Measurements from ENCODE around the gene GIGYF1. TPM values are rescaled to one million over a fixed set of nuclear protein-coding genes. Genes with fewer than 3 reads are reported as not detected.
A peak's percentile ranks its signal among the peaks of the same experiment; 100 is the strongest.
"Not testable (repeated sequence)": the region's sequence is repeated elsewhere in the genome, so short reads cannot be mapped to it uniquely, and the experiment has no call there.

GIGYF1 gene
- total RNA-seq, 1 experiment from 2014 or later: 9.6 TPM

DNA sequence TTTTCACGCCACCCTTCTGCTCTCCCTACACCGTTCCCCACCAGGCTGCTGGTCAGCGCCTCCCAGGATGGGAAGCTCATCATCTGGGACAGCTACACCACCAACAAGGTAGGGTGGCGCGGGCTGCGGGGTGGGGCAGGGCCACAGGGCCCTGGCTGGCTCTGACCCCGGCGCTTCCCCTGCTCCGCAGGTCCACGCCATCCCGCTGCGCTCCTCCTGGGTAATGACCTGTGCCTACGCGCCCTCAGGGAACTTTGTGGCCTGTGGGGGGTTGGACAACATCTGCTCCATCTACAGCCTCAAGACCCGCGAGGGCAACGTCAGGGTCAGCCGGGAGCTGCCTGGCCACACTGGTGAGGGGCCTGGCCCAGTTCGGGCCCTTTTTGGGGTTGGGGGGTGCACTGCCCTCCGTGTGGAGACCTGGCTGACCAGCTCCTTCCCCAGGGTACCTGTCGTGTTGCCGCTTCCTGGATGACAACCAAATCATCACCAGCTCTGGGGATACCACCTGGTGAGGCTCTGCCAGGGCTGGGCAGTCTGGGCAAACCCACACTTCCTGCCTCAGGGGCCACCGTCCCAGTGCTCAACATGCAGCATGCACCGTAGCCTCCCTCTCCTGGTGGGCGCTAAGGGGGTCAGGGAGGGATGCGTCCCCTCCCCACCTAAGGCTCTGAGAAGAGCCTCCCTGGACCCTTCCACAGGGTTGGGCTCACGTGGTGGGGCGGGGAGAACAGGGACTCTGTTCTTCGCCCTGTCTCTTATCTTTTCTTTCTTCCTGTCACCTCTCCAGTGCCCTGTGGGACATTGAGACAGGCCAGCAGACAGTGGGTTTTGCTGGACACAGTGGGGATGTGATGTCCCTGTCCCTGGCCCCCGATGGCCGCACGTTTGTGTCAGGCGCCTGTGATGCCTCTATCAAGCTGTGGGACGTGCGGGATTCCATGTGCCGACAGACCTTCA is 16.5 kb downstream of the GIGYF1 start:
- in situ Hi-C loops (cut with HindIII; ENCODE audit: low pct_unique_long_range_greater_than_20kb, low sequenced_read_pairs): no loop called here
- no peak for DNase-seq (ENCODE audit: low read depth)

DNA sequence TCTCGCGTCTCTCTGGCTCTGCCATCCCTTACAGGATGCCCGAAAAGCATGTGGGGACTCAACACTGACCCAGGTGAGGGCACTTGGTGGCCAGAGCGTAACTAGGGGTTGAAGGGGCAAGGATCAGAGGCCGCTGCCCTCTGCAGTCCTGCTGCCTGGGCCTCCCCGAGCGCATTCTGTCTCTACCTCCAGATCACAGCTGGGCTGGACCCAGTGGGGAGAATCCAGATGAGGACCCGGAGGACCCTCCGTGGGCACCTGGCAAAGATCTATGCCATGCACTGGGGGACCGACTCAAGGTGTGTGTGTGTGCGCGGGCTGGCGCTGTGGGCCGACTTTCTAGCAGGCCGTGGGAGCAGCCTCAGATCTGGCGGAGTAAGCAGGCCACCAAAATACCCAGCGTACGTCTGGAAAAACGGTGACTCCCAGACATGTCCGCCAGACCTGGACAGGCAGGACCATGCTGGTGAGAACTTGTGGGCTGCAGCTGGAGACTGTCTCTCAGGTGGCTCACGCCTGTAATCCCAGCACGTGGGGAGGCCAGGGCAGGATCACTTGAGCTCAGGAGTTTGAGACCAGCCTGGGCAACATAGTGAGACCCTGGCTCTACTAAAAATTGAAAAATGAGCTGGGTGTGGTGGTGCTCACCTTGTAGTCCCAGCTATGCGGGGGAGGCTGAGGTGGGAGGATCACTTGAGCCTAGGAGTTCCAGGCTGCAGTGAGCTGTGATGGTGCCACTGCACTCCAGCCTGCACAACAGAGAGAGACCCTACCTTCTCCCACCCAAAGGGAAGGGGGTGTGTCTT is 17.3 kb downstream of the GIGYF1 start:
- in situ Hi-C loops (cut with HindIII; ENCODE audit: low pct_unique_long_range_greater_than_20kb, low sequenced_read_pairs): no loop called here
- no peak for DNase-seq (ENCODE audit: low read depth)

DNA sequence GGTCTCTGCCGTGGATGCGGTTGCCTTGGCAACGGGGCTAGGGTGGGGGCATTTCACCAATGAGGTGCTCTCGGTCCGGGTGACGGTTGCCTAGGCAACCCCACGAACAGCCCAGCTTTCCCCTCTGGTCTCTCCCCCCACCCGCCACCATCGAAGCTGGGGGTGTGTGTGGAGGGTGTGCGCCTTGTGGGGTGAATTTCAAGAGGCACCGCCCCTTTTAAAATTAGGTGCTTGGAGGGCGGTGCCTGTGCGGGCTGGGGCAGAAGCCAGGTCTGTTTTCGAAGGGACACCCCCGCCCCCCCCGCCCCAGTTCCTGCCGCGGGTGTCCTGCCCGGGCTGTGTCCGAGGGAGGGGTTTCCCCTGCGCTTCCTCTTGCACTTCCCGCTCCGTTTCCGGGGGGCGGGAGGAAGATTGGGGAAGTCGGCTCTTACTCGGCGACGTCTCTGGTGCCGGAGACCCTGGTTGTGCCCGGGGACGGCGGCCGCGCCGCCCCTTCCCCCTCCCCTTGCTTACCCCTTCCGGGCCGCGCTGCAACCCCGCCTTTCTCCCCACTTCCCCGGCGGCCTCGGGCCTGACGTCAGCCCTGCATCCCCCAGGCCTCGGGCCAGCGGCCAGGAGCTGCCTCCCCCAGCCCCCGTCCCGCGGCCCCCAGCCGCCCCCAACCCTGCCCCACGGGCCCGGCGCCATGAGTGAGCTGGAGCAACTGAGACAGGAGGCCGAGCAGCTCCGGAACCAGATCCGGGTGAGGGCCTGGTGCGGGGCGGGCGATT is 18.3 kb downstream of the GIGYF1 start:
- in situ Hi-C loops (cut with HindIII; ENCODE audit: low pct_unique_long_range_greater_than_20kb, low sequenced_read_pairs): no loop called here
- no peak for DNase-seq (ENCODE audit: low read depth)

DNA sequence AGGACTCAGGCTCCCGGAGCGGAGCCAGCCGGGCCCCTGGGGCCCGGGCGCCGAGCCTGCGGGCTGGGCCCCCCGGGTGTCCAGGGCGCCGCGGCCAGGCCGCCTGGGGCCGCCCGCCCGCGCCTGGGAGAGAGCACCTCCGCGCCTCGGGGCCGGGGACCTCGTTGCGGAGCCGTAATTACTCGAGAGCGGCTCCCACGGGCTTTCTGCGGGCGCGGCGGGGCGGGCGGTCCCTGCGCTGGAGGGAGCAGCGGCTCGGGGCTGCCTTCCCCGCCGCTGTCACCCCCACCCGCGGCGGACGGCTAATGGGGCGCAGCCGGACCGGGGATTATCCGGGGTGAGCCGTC is 19.0 kb downstream of the GIGYF1 start:
- DNase-seq (ENCODE audit: low read depth): no peak
- in situ Hi-C loops (cut with HindIII; ENCODE audit: low pct_unique_long_range_greater_than_20kb, low sequenced_read_pairs): no loop called here

DNA sequence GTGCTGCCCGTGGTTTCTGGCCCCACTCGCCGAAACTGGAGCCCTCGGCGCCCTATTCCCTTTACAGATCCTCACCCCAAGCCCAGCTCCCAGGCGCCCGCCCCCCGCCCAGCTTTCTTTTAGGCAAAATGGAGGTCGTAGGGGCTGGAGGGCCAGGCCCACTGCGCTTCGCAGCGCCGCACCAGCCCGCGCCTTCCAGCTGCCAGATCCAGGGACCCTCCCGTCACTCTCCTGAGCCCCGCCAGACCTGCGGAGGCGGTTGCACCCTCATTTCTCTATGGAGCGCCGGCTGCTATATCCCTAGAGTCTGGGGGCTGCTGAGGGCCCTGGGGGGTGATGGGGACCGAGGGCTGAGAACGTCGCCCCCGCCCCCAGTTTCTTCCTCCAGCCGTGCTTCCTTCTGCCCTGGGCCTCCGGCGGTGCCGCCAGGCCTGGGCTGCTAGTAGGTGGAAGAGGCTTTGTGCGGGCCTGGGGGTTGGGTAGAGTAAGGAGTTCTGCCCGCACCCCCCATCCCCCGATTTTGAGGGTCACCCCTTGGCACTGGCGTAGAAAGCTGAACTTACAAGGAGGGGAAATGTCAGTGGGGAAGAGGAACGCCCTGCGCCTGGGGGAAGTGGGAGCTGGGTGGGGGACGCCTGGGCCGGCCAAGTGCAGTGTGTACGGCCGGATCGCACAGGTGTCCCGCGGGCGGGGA is 19.5 kb downstream of the GIGYF1 start:
- no peak for DNase-seq (ENCODE audit: low read depth)
- in situ Hi-C loops (cut with HindIII; ENCODE audit: low pct_unique_long_range_greater_than_20kb, low sequenced_read_pairs): no loop called here

DNA sequence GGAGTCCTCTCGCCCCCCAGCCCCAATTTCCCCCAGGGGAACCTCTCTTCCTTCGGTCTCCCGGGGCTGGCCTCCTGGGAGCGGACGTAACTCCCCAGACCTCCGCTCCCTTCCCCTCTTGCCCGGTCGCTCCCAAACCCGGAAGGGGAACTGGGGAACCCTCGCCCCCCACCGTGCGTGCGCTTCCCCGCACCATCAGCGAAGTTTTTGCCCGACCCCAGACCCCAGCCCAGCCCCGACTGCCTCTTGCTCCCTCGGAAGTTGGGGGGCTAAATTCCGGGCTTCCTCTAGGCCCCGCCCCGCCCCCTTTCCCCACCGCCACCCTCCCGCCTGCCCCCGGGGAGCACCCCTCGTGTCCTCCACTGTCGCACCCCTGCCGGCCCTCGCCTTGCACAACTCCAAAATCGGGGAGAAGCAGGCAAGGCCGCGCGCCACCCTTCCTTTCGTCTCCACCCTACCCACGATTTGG is 20.1 kb downstream of the GIGYF1 start:
- DNase-seq (ENCODE audit: low read depth): no peak
- in situ Hi-C loops (cut with HindIII; ENCODE audit: low pct_unique_long_range_greater_than_20kb, low sequenced_read_pairs): no loop called here

DNA sequence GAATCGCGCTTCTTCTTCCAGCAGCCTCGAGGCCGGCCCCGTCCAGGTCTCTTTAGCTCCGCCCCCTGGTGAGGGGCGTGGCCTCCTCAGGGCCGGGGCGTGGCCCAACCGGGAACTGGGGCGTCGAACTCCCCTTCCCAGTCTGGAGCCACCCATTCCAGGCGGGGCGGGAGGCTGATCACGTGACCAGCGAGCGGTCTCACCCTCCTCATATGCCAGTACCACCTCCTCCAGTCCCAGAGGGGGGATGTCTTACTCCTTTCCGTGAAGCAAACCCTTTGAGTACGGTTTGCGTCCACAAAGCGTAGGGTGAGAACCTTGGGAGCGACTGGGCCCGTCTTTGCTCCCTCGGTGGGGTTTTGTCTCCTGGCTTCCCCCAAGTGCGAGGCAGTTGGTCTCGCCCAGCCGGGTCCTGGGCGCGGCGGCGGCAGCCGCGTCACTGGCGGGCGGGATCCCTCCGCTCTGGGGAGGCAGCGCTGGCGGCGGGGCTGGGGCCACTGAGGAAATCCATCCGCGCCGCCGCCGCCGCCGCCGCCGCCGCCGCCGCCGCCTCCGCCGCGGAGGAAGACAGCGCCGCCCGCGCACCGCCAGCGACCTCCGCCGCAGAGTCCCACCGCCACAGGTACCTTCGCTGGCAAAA is 20.6 kb downstream of the GIGYF1 start, which contains the start of gene GNB2:
Gene GNB2 (plus strand): TSS at position 439 of the 640 bp plus-strand sequence. CDS start 2,526 bp downstream, outside the sequence.
- in situ Hi-C loops (cut with HindIII; ENCODE audit: low pct_unique_long_range_greater_than_20kb, low sequenced_read_pairs): no loop called here
- peak; percentile 99 for DNase-seq (ENCODE audit: low read depth)

DNA sequence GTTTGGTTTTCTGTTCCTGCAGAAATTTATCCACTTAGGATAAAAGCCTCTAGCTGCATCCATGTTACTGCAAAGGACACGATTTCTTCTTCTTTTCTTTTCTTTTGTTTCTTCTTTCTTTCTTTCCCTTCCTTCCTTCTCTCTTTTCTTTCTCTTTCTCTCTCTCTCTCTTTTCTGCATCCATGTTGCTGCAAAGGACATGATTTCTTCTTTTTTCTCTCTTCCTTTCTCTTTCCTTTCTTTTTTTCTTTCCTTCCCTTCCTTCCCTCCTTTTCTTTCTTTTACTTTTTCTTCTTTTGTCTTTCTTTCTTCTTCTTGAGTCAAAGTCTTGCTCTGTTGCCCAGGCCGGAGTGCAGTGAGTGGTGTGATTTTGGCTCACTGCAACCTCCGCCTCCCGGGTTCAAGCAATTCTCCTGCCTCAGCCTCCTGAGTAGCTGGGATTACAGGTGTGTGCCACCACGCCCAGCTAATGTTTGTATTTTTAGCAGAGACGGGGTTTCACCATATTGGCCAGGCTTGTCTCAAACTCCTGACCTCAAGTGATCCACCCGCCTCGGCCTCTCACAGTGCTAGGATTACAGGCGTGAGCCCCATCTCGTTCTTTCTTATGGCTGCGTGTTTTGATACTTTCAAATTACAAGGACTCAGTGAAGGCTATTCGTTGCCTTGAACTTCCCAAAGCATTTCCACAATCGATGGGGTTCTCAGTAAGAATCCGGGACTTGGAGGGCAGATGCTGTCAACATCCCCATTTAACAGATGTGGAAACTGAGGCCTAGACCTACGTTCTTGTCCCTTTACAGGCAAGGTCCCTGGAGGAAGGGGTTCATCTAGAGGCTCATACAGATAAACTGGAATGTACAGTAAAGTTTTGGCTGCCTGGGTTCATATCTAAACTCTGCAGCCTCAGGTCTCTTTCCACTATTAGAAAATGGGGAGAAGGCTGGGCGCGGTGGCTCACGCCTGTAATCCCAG is 22.4 kb downstream of the GIGYF1 start:
- in situ Hi-C loops (cut with HindIII; ENCODE audit: low pct_unique_long_range_greater_than_20kb, low sequenced_read_pairs): no loop called here
- no peak for DNase-seq (ENCODE audit: low read depth)

DNA sequence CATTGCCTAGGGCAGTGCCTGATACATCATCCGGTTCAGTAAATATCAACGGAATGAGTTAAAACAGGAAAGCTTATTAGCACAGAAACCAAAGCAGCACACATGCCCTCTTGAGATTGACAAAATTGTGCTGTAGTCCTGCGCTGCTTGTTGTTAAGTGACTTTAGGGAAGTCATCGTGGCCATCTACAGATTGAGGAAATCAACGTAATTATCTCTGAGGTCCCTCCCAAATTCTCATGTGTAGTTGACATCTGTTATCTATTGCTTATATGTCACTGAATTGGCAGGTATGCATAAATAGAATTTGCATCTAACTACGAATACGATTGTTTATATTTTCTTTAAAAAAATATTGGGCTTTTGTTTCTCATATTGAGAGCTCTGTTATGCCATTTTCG is 24.0 kb downstream of the GIGYF1 start:
- no peak for DNase-seq (ENCODE audit: low read depth)
- in situ Hi-C loops (cut with HindIII; ENCODE audit: low pct_unique_long_range_greater_than_20kb, low sequenced_read_pairs): no loop called here

DNA sequence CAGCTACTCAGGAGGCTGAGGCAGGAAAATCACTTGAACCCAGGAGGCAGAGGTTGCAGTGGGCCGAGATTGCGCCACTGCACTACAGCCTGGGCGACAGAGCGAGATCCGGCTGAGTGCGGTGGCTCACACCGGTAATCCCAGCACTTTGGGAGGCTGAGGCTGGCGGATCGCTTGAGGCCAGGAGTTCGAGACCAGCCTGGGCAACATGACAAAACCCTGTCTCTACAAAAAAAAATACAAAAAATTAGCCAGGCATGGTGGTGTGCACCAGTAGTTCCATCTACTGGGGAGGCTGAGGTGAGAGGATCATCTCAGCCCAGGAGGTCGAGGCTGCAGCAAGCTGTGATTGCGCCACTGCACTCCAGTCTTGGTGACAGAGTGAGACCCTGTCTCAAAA is 24.9 kb downstream of the GIGYF1 start:
- DNase-seq (ENCODE audit: low read depth); in situ Hi-C loops (cut with HindIII; ENCODE audit: low pct_unique_long_range_greater_than_20kb, low sequenced_read_pairs): not testable (repeated sequence)

DNA sequence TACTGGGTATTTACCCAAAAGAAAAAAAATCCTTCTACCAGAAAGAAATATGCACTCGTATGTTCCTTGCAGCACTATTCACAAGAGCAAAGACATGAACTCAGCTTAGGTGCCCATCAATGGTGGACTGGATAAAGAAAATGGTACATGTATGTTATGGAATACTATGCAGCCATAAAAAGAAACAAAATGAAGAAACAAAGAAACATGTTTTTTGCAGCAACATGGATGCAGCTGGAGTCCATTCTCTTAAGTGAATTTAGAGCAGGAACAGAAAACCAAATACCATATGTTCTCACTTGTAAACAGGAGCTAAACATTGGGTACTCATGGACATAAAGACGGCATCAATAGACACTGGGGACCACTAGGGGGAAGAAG is 26.0 kb downstream of the GIGYF1 start:
- in situ Hi-C loops (cut with HindIII; ENCODE audit: low pct_unique_long_range_greater_than_20kb, low sequenced_read_pairs): no loop called here
- DNase-seq (ENCODE audit: low read depth): no peak

DNA sequence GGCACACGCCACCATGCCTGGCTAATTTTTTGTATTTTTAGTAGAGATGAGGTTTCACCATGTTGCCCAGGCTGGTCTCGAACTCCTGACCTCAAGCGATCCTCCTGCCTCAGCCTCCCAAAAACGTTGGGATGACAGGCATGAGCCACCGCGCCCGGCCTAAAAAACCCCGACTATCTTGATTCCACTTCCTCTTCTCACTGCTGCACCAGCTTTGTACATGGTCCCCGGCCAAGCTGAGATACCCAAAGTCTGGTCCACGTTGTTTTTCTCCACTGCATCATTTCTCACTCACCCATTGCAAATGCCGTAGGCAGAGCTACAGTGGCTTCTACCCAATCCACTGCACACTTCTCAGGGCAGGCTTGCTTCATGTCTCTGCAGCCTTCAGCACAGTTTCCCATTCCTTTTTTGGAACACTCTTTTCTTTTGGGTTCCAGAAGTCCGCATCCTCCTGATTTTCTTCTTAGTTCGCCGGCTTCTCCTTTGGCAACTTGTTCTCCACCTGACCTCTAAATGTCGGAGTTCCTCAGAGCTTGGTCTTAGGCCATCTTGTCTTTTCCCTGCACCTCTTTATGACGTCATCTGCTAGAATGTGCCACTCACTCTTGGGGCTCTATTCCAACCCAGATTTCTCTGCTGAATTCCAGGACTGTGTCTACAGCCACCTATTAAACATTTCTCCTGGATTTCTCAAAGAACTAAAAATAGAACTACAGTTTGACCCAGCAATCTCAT is 26.6 kb downstream of the GIGYF1 start:
- DNase-seq (ENCODE audit: low read depth): no peak
- in situ Hi-C loops (cut with HindIII; ENCODE audit: low pct_unique_long_range_greater_than_20kb, low sequenced_read_pairs): no loop called here

DNA sequence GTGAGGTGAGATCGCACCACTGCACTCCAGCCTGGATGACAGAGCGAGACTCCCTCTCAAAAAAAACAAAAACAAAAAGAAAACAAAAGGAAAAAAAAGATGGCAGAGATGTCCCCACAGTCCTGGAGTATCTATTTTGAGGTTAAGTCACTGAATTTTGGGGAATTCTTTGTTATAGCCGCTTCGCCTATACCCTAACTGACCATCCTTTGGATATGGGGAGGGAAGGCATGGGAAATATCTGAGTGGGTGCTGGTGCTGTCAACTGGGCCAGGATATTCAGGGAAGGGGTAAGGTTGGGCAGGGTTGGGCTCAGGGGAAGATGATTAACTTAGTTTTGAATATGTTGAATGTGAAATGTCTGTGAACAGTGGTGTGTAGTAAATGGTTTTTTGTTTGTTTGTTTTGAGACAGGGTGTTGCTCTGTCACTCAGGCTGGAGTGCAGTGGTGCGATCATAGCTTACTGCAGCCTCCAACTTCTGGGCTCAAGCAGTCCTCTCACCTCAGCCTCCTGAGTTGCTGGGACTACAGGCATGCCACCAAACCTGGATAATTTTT is 28.8 kb downstream of the GIGYF1 start:
- no peak for DNase-seq (ENCODE audit: low read depth)
- in situ Hi-C loops (cut with HindIII; ENCODE audit: low pct_unique_long_range_greater_than_20kb, low sequenced_read_pairs): no loop called here

DNA sequence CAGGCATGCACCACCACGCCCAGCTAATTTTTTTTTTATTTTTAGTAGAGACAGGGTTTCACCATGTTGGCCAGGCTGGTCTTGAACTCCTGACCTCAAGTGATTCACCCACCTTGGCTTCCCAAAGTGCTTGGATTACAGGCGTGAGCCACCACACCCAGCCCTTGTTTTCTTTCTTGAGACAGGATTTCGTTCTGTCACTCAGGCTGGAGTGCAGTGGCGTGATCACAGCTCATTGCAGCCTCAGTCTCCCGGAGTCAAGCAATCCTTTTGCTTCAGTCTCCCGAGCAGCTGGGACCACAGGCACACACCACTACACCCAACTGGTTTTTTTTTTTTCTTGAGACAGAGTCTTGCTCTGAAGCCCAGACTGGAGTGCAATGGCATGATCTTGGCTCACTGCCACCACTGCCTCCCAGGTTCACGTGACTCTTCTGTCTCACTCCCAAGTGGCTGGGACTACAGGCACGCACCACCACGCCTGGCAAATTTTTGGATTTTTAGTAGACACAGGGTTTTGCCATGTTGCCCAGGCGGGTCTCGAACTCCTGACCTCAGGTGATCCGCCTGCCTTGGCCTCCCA is 31.8 kb downstream of the GIGYF1 start:
- in situ Hi-C loops (cut with HindIII; ENCODE audit: low pct_unique_long_range_greater_than_20kb, low sequenced_read_pairs); DNase-seq (ENCODE audit: low read depth): not testable (repeated sequence)
